ENCODE measurements around the gene NR1H4.
"Not testable (repeated sequence)": the region's sequence is repeated elsewhere in the genome, so short reads cannot be mapped to it uniquely, and the experiment has no call there.

Gene NR1H4

GRCh38 chr12:100566887-100567637 lies 93.4 kb downstream of the NR1H4 start:
- no peak for DNase-seq (ENCODE audit: low read depth in 2 of 2, low spot score in 1 of 2)

- DNase-seq (ENCODE audit: low read depth in 2 of 2, low spot score in 1 of 2) = no peak
Measured at GRCh38 chr12:100567945-100568344, 94.3 kb downstream of the NR1H4 start.

GRCh38 chr12:100572184-100572583 lies 98.5 kb downstream of the NR1H4 start:
- DNase-seq (ENCODE audit: low read depth in 2 of 2, low spot score in 1 of 2) = no peak

- DNase-seq (ENCODE audit: low read depth in 2 of 2, low spot score in 1 of 2) = no peak
Measured at GRCh38 chr12:100573292-100574186, 99.9 kb downstream of the NR1H4 start, which contains the start of gene GAS2L3. Gene GAS2L3 (plus strand): TSS chr12:100573684. CDS start chr12:100594905, 21,221 bp downstream.

GRCh38 chr12:100574187-100575074 lies 100.8 kb downstream of the NR1H4 start:
- DNase-seq (ENCODE audit: low read depth in 2 of 2, low spot score in 1 of 2) = no peak

GRCh38 chr12:100576331-100577036 lies 102.8 kb downstream of the NR1H4 start:
- no peak for DNase-seq (ENCODE audit: low read depth in 2 of 2, low spot score in 1 of 2)

- no peak for DNase-seq (ENCODE audit: low read depth in 2 of 2, low spot score in 1 of 2)
Measured at GRCh38 chr12:100578923-100579322, 105.3 kb downstream of the NR1H4 start.

GRCh38 chr12:100579844-100580243 lies 106.2 kb downstream of the NR1H4 start:
- no peak for DNase-seq (ENCODE audit: low read depth in 2 of 2, low spot score in 1 of 2)

- DNase-seq (ENCODE audit: low read depth in 2 of 2, low spot score in 1 of 2) = no peak
Measured at GRCh38 chr12:100584256-100584655, 110.6 kb downstream of the NR1H4 start.

- no peak for DNase-seq (ENCODE audit: low read depth in 2 of 2, low spot score in 1 of 2)
Measured at GRCh38 chr12:100591979-100592378, 118.3 kb downstream of the NR1H4 start.

- DNase-seq (ENCODE audit: low read depth in 2 of 2, low spot score in 1 of 2) = no peak
Measured at GRCh38 chr12:100593490-100593889, 119.8 kb downstream of the NR1H4 start.

GRCh38 chr12:100601626-100602025 lies 128.0 kb downstream of the NR1H4 start:
- no peak for DNase-seq (ENCODE audit: low read depth in 2 of 2, low spot score in 1 of 2)

- not testable (repeated sequence) for DNase-seq (ENCODE audit: low read depth in 2 of 2, low spot score in 1 of 2)
Measured at GRCh38 chr12:100602997-100603396, 129.3 kb downstream of the NR1H4 start.

GRCh38 chr12:100608776-100609175 lies 135.1 kb downstream of the NR1H4 start:
- no peak for DNase-seq (ENCODE audit: low read depth in 2 of 2, low spot score in 1 of 2)

GRCh38 chr12:100610666-100611430 lies 137.2 kb downstream of the NR1H4 start:
- DNase-seq (ENCODE audit: low read depth in 2 of 2, low spot score in 1 of 2) = no peak

- DNase-seq (ENCODE audit: low read depth in 2 of 2, low spot score in 1 of 2) = no peak
Measured at GRCh38 chr12:100612606-100613005, 138.9 kb downstream of the NR1H4 start.
